ENCODE measurements around the gene ST3GAL4. TPM values are rescaled to one million over a fixed set of nuclear protein-coding genes. Genes with fewer than 3 reads are reported as not detected.

The ST3GAL4 gene
- total RNA-seq, 1 experiment from 2014 or later = 46.2 TPM

- Histone ChIP-seq H3K27ac (no peak overlapping the region), H4K20me1 (ENCODE audit: insufficient read depth) (no peaks in the 10 kb centered on the region), H3F3A (ENCODE audit: insufficient read depth, low read depth) (no peaks in the 10 kb centered on the region), H3K4me1 (replicated peaks; ENCODE audit: insufficient read depth) (no peaks in the 10 kb centered on the region), H3K79me2 (ENCODE audit: low read depth) (no peaks in the 10 kb centered on the region), H3K9me3 (ENCODE audit: insufficient read depth, low read depth) (no peaks in the 10 kb centered on the region), H3K9me2 (ENCODE audit: insufficient read depth) (no peaks in the 10 kb centered on the region), H3K4me3 (no peak overlapping the region), H3K27me3 (ENCODE audit: insufficient read depth, low read depth) (no peaks in the 10 kb centered on the region), H2AFZ (no peak overlapping the region), H3K4me2 (no peak overlapping the region), H3K36me3 (ENCODE audit: low read depth) (0 out of 2 replicates have a peak, but pooled peaks cover 8% of the 10 kb centered on the region)
- intact Hi-C loops (cut with micrococcal nuclease; ENCODE audit: unreplicated experiment) = no loop called here
- no peak for DNase-seq
- ChIA-PET POLR2A (ENCODE audit: unreplicated experiment) (interaction anchor here (0.7 to 0.9 kb wide), 2 partner anchors 37 to 657 kb away, joined by 3 to 5 read pairs; partner anchors contain the start of gene ST3GAL4), CTCF (interaction anchor here (0.5 kb wide), 1 partner anchor 163 kb away, joined by 3 read pairs; no protein-coding TSS in a partner anchor)
- TF ChIP-seq EZH2 (IDR thresholded peaks at IDR 0.05; ENCODE audit: low read depth) (no peak), CTCF (conservative IDR thresholded peaks at IDR 0.05) (no peak)
- no TSS peak for BruUV-seq (replicated peaks)
Observed at GRCh38 chr11:126318574-126319373, 36.7 kb upstream of the ST3GAL4 start.

GRCh38 chr11:126319374-126319740 is 36.1 kb upstream of the ST3GAL4 start:
- no peak for DNase-seq
- Histone ChIP-seq H3K27me3 (ENCODE audit: insufficient read depth, low read depth) (no peaks in the 10 kb centered on the region), H3K9me2 (ENCODE audit: insufficient read depth) (no peaks in the 10 kb centered on the region), H3K4me2 (no peak overlapping the region), H4K20me1 (ENCODE audit: insufficient read depth) (no peaks in the 10 kb centered on the region), H3F3A (ENCODE audit: insufficient read depth, low read depth) (no peaks in the 10 kb centered on the region), H3K4me3 (no peak overlapping the region), H2AFZ (no peak overlapping the region), H3K79me2 (ENCODE audit: low read depth) (no peaks in the 10 kb centered on the region), H3K4me1 (replicated peaks; ENCODE audit: insufficient read depth) (no peaks in the 10 kb centered on the region), H3K27ac (no peak overlapping the region), H3K9me3 (ENCODE audit: insufficient read depth, low read depth) (no peaks in the 10 kb centered on the region), H3K36me3 (ENCODE audit: low read depth) (0 out of 2 replicates have a peak, but pooled peaks cover 4% of the 10 kb centered on the region)
- TF ChIP-seq CTCF (conservative IDR thresholded peaks at IDR 0.05) = no peak
- CTCF ChIA-PET = interaction anchor here (0.5 kb wide), 1 partner anchor 162 kb away, joined by 3 read pairs; no protein-coding TSS in a partner anchor
- POLR2A ChIA-PET (ENCODE audit: unreplicated experiment) = interaction anchor here (0.5 to 0.9 kb wide), 2 partner anchors 31 to 36 kb away, joined by 3 to 5 read pairs; partner anchors contain the start of gene ST3GAL4
- intact Hi-C loops (cut with micrococcal nuclease; ENCODE audit: unreplicated experiment) = no loop called here
- no TSS peak for BruUV-seq (replicated peaks)

- no TSS peak for BruUV-seq (replicated peaks)
- POLR2A ChIA-PET (ENCODE audit: unreplicated experiment) = no interaction called here
Observed at GRCh38 chr11:126322996-126323395, 32.5 kb upstream of the ST3GAL4 start.

More at GRCh38 chr11:126322996-126323395, 32.5 kb upstream of the ST3GAL4 start:
- Histone ChIP-seq H2AFZ (no peak overlapping the region), H3K79me2 (ENCODE audit: low read depth) (no peaks in the 10 kb centered on the region), H3F3A (ENCODE audit: insufficient read depth, low read depth) (no peaks in the 10 kb centered on the region), H3K4me1 (replicated peaks; ENCODE audit: insufficient read depth) (no peaks in the 10 kb centered on the region; the same call in 1 of the 2 replicates), H3K27me3 (ENCODE audit: insufficient read depth, low read depth) (no peaks in the 10 kb centered on the region), H3K27ac (no peak overlapping the region), H3K4me2 (no peak overlapping the region), H4K20me1 (ENCODE audit: insufficient read depth) (no peaks in the 10 kb centered on the region), H3K36me3 (ENCODE audit: low read depth) (no peaks in the 10 kb centered on the region), H3K9me3 (ENCODE audit: insufficient read depth, low read depth) (no peaks in the 10 kb centered on the region), H3K9me2 (ENCODE audit: insufficient read depth) (no peaks in the 10 kb centered on the region), H3K4me3 (no peak overlapping the region)
- DNase-seq = no peak
- CTCF ChIA-PET = interaction anchor here (0.7 kb wide), 1 partner anchor 118 kb away, joined by 3 read pairs; no protein-coding TSS in a partner anchor
- TF ChIP-seq CTCF (conservative IDR thresholded peaks at IDR 0.05) (no peak), EZH2 (IDR thresholded peaks at IDR 0.05; ENCODE audit: low read depth) (no peak)
- intact Hi-C loops (cut with micrococcal nuclease; ENCODE audit: unreplicated experiment) = no loop called here

All from PC-9 (cell line).